AG08396 (cell line): Measurements from ENCODE around the gene CEP85L.

ENCODE experiments used
- DNase-seq: peaks from one replicate; pipeline ENCODE4 v3.0.0; 2012; ENCODE audit warnings: low spot score, mixed read lengths

The CEP85L gene

DNA sequence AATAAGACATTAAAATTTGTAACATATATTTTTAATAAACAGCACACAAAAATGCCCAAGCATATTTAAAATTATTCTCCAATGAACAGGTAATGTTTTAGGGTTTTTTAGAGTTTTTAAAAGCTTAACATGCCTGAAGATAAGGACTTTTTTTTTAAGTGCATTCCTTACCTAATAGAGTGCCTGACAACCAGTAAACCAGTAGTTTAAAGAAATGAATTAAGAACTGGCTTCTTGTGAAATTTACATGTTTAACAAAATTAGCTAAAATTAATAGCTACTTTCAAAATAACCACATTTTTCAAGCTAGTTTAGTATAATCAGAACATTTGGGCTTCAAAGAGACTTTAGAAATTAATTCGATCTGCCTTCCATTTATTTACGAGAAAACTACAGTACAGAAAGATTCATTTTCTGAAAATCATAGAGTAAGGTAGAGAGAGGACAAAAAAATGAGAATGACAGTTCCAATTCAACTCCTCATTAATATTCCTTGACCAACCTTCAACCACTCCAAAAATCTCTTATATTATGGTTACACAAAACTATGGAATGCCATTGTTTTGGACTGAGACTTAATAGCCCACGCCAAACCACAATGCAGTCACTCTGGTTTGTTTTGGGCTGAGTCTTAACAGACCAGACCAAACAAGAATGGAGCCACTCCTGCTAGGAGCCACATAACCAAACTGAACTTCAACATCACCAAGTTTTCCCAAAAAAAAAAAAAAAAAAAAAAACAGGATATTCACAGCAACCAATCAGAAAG, 109.0 kb downstream of the CEP85L start:
- DNase-seq, result peak; percentile 41

DNA sequence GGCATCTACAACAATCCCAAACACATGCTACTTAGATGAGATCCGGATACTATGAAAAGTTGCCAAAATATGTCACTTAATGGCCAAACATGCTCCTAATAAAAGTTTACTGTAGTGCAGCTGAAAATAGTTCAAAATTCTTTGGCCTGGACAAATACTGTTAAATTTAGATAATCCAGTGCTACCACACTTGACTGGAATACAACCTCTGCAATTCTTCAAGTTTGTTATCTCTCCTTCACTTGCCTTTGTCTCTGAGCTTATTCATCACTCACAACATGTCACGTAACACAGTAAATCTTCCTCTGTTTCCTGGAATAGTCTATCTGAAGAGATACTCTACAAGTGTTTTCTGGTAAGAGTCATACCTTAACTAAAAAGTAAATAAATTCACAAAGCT, 113.8 kb downstream of the CEP85L start:
- DNase-seq, result no peak

DNA sequence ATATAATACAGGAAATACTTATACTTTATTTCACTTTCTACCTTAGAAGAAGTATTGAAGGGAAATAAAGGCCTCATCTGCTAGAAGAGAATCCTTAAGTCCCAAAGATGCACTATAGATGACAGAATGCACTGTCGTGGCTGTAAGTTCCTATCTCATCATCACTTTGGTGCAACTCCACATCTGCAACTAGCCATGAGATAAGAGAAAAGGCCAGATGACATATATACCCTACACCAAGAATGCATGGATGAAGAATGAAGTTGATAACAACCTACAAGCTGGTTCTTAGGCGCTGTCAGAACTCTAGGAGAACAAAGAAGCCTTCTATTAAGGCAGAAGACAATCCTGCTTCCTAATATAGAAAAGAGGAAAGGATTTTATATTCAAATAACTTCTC, 114.9 kb downstream of the CEP85L start:
- DNase-seq, result no peak

DNA sequence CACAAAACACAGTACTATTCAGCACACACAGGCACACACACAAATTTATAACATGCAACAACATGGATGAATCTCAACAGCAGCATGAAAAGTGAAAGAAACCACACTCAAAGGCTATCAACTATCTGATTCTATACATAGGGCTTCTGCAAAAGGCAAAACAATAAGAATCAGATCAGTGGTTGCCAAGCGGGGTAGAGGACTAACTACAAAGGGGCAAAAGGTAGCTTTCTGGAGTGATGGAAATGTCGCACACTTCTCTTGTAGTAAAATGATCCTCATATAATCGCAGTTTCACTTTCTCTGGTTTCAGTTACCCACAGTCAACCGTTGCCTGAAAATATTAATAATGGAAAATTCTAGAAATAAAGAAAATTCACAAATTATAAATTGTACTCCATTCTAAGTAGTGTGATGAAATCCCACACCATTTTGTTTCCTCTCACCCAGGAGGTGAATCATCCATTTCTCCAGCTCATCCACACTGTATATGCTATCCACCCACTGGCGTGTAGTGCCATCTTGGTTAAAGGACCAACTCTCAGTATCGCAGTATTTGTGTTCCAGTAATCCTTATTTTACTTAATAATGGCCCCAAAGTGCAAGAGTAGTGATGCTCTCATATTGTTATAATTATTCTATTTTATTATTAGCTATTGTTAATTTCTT, 116.1 kb downstream of the CEP85L start:
- no peak for DNase-seq

DNA sequence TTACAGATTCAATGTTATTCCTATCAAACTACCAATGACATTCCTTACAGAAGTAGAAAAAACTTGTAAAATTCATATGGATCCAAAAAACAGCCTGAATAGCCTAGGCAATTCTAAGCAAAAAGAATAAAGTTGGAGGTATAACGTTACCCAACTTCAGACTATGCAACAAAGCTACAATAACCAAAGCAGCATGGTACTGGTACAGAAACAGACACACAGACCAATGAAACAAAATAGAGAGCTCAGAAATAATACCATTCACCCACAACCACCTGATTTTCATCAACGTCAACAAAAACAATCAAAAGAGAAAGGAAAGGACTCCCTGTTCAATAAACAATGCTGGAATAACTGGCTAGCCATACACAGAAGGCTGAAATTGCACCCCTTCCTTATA, 120.4 kb downstream of the CEP85L start:
- no peak for DNase-seq

DNA sequence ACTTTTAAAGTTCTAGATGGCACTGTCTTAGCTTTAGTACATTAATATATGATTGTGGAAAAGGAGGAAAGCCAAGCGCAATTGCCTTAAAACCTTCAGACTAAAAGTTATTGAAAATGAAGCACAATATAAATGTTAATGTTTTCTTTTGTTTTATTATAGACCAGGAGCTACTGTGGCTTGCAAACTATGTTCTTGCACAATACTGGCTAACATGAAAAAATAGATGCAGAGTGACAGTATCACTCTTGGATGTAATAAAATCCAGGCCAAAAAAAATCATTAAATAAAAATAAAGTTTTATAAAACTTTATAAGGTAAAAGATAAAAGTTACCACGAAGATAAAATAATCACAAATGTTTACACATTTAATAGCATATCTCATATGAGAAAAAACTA, 121.6 kb downstream of the CEP85L start:
- no peak for DNase-seq

DNA sequence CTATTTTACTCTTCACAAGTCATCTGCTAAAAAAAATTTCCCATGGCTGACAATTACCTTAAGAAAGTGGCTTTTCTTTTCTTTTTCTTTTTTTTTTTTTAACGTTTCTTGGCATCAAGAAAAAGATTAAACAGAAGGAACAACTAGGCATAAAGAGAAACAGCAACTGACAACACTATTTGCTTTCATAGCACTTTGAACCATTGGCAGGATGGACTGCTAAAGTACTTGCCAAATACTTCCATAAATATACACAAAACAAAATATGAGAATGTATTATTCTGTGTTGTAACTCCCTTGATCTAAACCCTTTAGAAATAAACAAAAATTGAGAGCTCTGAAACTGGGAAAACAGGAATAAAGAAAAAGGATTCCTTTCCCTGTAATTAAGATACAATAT, 123.3 kb downstream of the CEP85L start:
- no peak for DNase-seq

DNA sequence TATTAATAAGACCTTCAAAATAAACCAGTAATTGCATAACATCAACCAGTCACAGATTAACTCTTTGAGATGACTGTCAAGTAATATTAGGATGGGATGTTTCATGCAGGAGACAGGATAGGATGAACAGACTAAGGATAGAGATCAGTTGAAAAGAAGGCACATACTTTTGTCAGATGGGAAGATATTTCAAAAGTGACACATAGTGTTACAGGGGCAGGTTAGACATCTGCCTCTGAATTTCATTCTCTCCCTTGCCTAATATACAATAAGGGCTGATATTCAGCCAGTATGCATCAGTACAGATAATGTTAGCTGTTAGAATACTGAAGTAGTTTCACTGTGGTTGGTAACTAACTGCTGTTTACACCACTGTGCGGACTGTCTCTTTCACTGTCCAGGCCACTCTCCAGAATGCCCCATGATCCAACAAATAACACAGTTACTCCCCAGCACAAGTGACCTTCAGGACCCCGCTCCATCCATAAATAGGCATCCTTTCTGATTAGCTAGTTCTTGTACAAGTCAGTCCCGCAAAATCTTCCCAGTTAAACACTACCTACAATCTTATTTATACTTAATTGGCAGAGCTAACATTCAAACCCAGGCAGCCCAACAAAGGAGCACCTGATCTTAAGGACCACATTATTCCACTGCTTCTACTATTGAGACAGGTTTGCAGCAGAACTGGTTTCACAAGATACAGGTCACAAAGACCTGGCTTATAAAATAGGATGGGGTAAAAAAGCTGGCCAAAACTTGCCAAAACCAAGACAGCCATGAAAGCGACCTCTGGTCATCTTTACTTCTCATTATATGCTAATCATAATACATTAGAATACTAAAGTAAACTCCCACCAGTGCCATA, 125.2 kb downstream of the CEP85L start:
- no peak for DNase-seq

DNA sequence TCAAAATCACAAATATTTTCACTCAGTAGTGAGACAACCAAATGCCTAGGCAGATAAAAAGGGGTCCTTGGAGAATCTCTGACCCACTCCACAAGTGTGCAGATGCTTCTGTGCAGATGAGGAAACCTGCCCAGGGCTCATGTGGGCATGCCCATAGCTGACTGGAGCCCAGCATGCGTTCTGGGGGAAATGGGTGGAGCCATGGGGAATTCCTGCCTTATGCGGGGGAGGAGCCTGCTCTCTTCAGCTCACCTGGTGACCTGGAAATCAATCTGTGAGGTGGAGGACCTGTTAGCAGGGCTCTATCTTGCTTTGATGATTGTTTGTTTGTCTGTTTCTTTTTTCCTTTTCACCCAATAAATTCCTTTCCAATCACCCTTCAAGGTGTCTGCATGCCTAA, 126.7 kb downstream of the CEP85L start:
- no peak for DNase-seq

DNA sequence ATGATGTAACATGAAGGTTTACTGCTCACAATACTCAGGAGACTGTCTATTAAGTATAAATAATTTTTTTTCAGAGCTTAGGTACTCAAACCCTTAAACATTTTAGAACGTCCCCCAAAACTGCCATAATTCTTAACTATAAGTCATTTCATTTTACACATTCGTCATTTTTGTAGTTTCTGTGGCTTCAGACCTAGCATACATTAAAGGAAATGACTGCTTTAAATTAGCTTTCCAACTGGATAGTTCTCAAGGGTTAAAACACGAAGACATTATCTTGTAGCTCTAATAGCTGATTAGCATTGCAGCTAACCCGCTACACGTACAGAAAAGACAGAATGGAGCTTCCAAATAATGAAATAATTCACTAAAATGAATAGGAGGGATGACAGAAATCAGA, 128.2 kb downstream of the CEP85L start:
- no peak for DNase-seq

DNA sequence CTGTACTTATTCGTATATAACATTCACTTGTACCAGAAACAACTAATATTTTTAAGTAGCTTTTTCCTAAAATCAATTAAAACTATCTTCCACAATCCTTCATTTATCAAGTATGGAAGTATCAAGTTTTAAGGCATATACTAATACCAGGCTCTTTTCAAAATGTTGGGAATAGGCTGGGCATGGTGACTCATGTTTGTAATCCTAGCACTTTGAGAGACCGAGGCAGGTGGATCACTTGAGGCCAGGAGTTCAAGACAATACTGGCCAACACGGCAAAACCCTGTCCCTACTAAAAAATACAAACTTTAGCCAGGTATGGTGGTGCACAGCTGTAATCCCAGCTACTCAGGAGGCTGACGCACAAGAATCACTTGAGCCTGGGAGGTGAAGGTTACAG, 129.0 kb downstream of the CEP85L start:
- DNase-seq, result no peak

DNA sequence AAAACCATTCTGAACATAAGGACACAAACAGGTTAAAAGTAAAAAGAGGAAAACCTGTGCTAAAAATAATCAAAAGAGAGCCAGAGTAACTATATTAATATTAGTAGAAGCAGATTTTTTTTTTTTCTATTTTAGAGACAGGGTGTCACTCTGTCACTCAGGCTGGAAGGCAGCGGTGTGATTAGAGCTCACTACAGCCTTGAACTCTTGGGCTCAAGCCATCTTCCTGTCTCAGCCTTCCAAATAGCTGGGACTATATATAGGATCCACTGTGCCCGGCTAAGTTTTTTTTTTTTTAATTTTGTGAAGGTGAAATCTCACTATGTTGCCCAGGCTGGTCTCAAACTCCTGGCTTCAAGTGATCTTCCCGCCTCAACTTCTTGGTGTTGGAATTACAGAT, 136.7 kb downstream of the CEP85L start:
- no peak for DNase-seq

DNA sequence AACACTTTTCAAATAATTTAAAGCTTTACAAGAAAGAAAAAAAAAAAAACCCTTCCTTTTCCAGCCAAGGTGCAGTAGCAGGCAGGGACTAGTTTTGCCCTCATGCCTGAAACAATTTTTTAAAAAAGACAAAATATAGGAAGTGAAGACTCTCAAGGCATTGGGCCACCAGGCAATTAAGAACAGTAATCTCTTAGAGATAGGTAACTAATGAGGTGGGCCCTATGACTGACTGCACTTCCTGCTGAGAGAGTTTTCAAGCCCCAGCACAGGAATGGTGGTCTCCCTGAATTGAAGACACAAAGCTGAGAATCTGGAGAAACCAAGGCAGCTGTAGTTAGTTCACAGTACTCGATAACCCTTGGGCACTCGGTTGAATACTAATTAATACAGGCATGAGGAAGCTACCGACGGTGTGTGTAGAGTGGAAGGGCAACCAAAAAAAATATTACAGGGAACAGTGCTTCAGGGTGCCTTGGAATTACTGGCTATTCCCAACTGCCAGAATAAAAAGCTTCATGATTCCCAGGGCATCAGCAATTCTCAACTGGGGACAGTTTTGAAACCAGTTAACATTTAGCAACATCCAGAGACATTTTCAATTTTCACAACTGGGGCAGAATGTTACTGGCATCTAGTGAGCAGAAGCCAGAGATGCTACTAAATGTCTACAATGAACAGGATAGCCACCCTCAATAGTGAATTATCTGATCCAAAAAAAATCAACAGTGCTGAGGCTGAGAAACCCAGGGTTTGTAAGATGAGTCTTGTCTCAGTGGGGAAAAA, 139.3 kb downstream of the CEP85L start:
- no peak for DNase-seq

DNA sequence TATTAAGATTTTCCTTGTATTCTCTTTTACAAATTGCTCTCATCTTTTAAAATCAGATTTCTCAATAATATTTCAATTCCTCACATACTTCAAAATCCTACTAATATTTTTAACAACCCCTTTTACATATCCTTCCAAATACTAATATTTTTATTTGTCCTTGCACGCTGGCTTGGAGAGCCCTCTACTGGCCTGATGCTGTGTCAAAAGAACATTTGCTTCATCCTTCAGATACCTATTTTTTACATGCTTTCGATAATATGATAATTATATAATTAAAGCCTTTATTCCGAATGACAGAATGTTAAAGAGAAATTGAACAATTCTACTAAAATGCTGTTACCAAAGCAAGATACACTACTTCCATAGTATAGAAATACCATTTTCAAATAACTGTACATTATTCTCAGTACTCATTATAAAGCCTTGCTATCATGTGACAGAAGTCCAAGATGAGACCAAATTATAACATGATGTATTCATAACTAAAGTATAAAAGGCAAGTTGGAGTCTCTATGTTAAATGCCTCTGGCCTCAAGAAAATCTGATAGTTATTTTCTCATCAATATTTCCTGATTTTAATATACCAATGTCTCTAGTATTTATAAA, 142.3 kb downstream of the CEP85L start:
- DNase-seq, result peak; percentile 22

DNA sequence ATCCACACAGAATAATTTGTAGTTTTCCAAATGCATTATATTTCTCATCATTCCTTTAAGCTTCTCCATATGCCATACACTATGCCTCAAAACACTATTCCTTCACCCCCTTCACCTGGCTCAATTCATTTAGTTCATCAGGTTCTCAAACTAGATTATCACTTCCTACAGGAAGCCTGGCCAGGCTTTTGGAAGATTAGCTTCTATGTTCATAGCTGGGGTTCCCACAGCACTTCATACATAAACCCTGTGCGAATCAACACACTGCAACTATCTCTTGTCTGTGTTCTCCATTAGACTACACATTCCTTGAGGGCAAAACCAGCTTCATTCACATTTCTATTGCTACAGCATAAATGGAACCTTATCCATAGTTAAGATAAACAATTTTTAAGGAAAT, 143.8 kb downstream of the CEP85L start:
- no peak for DNase-seq

DNA sequence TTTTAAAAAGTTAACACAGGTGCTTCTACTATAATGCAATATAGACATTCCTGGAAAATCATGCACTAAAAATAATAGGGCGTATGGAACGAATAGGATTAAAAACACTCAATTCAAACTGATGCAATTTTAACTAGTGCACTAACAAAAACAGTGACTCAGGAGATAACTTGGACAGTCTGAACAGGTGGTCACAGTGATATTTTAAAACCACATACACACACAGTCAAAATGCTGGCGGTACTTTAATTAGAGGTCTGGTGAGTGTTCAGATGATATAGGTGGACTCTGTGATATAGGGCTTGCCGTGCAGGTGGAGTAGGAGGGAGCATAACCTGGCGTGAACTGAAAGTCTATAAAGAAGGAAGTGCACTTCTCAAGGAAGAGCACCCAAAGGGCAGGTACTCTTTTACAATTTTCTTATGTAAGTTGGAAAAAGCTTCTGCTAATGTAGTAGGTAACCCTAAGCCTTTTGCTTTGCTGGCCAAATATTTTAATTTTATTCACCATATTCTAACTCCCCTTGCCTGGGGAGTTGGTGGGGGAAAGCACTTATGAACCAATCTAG, 145.2 kb downstream of the CEP85L start:
- DNase-seq, result no peak

DNA sequence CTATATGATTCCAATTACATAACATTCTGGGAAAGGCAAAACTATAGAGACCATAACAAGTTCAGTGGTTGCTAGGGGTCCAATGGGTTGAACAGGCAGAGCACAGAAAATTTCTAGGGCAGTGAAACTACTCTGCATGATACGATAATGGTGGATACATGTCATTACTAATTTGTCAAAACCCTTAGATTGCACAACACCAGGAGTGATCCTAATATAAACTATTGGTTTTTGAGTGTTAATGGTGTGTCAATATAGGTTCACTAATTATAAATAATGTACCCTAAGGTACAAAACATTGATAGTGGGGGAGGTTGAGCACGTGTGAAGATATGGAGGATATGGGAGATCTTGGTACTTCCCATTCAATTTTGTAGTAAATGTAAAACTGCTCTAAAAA, 145.7 kb downstream of the CEP85L start:
- no peak for DNase-seq

DNA sequence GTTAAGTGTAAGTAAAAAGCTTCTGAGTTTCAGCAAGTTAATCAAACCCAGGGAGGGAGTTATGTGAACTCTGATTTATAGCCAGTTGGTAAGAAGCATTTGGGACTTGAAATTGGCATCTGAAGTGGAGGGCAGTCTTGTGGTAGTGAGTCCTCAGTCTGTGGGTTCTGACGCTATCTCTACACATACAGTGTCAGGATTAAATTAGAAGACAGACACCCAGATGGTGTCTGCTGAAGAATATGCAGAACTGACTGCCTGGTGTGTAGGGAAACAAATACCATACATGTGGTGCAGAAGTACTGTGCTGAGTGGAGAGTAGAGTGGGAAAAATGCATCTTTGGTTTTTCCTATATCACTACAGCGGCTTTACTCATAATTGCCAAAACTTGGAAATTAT, 146.8 kb downstream of the CEP85L start:
- no peak for DNase-seq

DNA sequence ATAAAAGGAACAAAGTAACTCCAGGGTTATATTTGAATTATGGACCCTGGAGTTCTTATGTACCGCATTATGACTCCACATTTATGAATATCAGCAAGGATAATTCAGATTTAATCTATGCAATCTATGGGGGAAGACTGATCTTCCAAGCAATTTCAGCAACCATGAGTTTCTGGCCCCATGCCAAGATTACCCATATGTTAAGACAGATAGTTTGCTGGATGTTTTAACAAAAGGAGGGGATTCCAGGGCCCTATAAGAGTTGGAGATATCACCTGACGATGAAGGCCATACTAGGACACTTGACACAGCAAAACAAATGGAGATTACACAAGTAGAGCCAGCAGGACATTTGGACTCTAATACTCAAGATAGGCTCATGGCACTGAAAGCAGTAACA, 149.2 kb downstream of the CEP85L start:
- no peak for DNase-seq

DNA sequence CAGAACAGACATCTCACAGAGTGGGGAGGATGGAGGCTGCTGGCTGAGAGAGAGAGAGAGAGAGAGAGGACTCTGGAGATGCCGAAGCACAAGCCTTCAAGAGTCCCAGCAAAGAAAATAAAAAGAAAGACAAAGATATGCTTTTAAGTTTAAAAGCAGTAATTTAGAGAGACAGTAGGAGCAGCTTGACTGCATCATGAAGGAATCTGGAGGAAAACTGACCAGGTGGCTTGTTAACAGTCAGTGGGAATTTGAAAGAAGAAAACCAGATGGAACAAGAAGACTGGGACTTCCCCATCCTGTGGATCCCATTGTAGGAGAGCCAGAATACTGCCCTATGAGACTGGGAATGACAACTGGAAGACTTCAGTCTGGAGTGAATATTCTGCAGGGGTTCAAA, 149.6 kb downstream of the CEP85L start:
- no peak for DNase-seq

DNA sequence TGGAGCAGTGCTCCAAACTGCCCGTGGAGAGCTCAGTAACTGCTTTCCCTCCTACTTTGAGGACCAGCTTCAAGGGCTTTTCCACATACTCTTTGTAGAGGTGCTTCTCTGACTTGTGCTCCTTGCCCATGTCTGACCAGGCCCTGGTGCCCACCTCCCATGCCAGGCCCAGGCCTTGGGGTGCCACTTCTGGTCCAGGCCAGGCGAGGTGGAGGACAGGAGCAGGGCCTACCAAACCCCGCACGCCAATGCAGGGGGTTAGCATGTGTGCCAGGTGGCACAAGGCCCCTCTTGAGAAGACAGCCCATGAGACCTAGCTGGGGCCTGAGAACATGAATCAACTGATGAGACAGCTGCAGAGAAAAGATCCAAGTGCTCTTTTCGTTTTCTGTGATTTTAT, 150.3 kb downstream of the CEP85L start:
- DNase-seq, result no peak
